Mesenchymal stem cell (in vitro differentiated cells and primary cell): Measurements from ENCODE around the gene NAMPT.
"Not testable (repeated sequence)": the region's sequence is repeated elsewhere in the genome, so short reads cannot be mapped to it uniquely, and the experiment has no call there.

Experiments used
- DNase-seq: peaks from one replicate; pipeline ENCODE4 v3.0.0-alpha.2; 2013
- H2AFZ ChIP-seq: one replicate; pipeline ENCODE4 v1.6.1; 2013; ENCODE audit warnings: low read depth, mild to moderate bottlenecking, control low read depth, inconsistent platforms, low read length, moderate library complexity
- H2AK5ac ChIP-seq: 2 replicates; pipeline ENCODE4 v1.6.1; 2013; ENCODE audit warnings: low read length, moderate library complexity, mild to moderate bottlenecking, inconsistent platforms; ENCODE audit not compliant: severe bottlenecking
- H2BK120ac ChIP-seq: one replicate; pipeline ENCODE4 v1.6.1; 2013; ENCODE audit warnings: low read depth, mild to moderate bottlenecking, inconsistent platforms, low read length, moderate library complexity
- H2BK12ac ChIP-seq, 2 experiments: one replicate each; pipeline ENCODE4 v1.6.1; 2013; ENCODE audit warnings: inconsistent platforms in 2 of 2, low read length in 2 of 2, mild to moderate bottlenecking in 2 of 2, moderate library complexity in 2 of 2, control low read depth in 1 of 2
- H2BK15ac ChIP-seq: one replicate; pipeline ENCODE4 v1.6.1; 2013; ENCODE audit warnings: mild to moderate bottlenecking, low read depth, inconsistent platforms; ENCODE audit not compliant: poor library complexity, severe bottlenecking
- H2BK5ac ChIP-seq: 2 replicates; pipeline ENCODE4 v1.6.1; 2013; ENCODE audit warnings: low read depth, mild to moderate bottlenecking, low read length, control low read depth, inconsistent platforms; ENCODE audit not compliant: poor library complexity, severe bottlenecking
- H3K14ac ChIP-seq, 2 experiments: one replicate each; pipeline ENCODE4 v1.6.1; 2013; ENCODE audit warnings: inconsistent platforms in 2 of 2, low read length in 2 of 2, control low read depth in 1 of 2, mild to moderate bottlenecking in 1 of 2, moderate library complexity in 1 of 2
- H3K18ac ChIP-seq, 2 experiments: one replicate each; pipeline ENCODE4 v1.6.1; 2013; ENCODE audit warnings: inconsistent platforms in 2 of 2, low read length in 2 of 2, control low read depth in 1 of 2, low read depth in 1 of 2, mild to moderate bottlenecking in 1 of 2
- H3K23ac ChIP-seq, 2 experiments: one replicate each; pipeline ENCODE4 v1.6.1; 2013; ENCODE audit warnings: inconsistent platforms in 2 of 2, low read length in 2 of 2, mild to moderate bottlenecking in 2 of 2, moderate library complexity in 2 of 2, control low read depth in 1 of 2
- H3K27ac ChIP-seq: 2 replicates; pipeline ENCODE4 v1.5.1; 2013; ENCODE audit warnings: mild to moderate bottlenecking, moderate library complexity, low read length, control low read depth, inconsistent platforms; ENCODE audit not compliant: poor library complexity, severe bottlenecking
- H3K27me3 ChIP-seq, 2 experiments: 2 replicates each; pipeline versions ENCODE4 v1.6.1 to v1.7.0; 2013; ENCODE audit warnings: low read length in 2 of 2, mild to moderate bottlenecking in 2 of 2, moderate library complexity in 2 of 2, control low read depth in 1 of 2, inconsistent platforms in 1 of 2; ENCODE audit not compliant: control insufficient read depth in 1 of 2, insufficient read depth in 1 of 2
- H3K36me3 ChIP-seq, 2 experiments: 2 replicates each; pipeline versions ENCODE4 v1.6.1 to v1.7.0; 2013; ENCODE audit warnings: low read length in 2 of 2, control low read depth in 1 of 2, inconsistent platforms in 1 of 2, low read depth in 1 of 2, mild to moderate bottlenecking in 1 of 2; ENCODE audit not compliant: insufficient read depth in 2 of 2, control insufficient read depth in 1 of 2
- H3K4ac ChIP-seq, 2 experiments: one replicate each; pipeline ENCODE4 v1.6.1; 2013; ENCODE audit warnings: inconsistent platforms in 2 of 2, low read length in 2 of 2, mild to moderate bottlenecking in 2 of 2, moderate library complexity in 2 of 2, control low read depth in 1 of 2, low read depth in 1 of 2
- H3K4me1 ChIP-seq: 2 replicates; pipeline ENCODE4 v1.6.1; 2013; ENCODE audit warnings: low read depth, low read length, control low read depth; ENCODE audit not compliant: control insufficient read depth, insufficient read depth
- H3K4me2 ChIP-seq: 2 replicates; pipeline ENCODE4 v1.6.1; 2013; ENCODE audit warnings: low read length, mild to moderate bottlenecking, inconsistent platforms; ENCODE audit not compliant: poor library complexity, severe bottlenecking
- H3K4me3 ChIP-seq, 2 experiments: 2 replicates each; pipeline versions ENCODE4 v1.5.1 to v1.7.0; 2013; ENCODE audit warnings: low read length in 2 of 2, mild to moderate bottlenecking in 2 of 2, control low read depth in 1 of 2, low read depth in 1 of 2; ENCODE audit not compliant: insufficient read depth in 1 of 2
- H3K79me1 ChIP-seq: replicated peaks from 2 replicates; pipeline ENCODE4 v1.6.1; 2013; ENCODE audit warnings: mild to moderate bottlenecking, control low read depth, low read length, inconsistent platforms; ENCODE audit not compliant: poor library complexity, severe bottlenecking
- H3K9ac ChIP-seq: 2 replicates; pipeline ENCODE4 v1.7.0; 2013; ENCODE audit warnings: mild to moderate bottlenecking, low read length, moderate library complexity
- H3K9me3 ChIP-seq: 2 replicates; pipeline ENCODE4 v1.7.0; 2013; ENCODE audit warnings: mild to moderate bottlenecking, low read length; ENCODE audit not compliant: control insufficient read depth
- H4K8ac ChIP-seq: one replicate; pipeline ENCODE4 v1.6.1; 2013; ENCODE audit warnings: inconsistent platforms, mild to moderate bottlenecking, low read length, moderate library complexity
- H4K91ac ChIP-seq: one replicate; pipeline ENCODE4 v1.6.1; 2013; ENCODE audit warnings: mild to moderate bottlenecking, low read length, inconsistent platforms
- WGBS: methylation state at CpG from one replicate; pipeline ENCODE4 v1.1.7; 2013; ENCODE audit warnings: mixed read lengths; 5-methylcytosine and 5-hydroxymethylcytosine counted together

NAMPT gene

DNA sequence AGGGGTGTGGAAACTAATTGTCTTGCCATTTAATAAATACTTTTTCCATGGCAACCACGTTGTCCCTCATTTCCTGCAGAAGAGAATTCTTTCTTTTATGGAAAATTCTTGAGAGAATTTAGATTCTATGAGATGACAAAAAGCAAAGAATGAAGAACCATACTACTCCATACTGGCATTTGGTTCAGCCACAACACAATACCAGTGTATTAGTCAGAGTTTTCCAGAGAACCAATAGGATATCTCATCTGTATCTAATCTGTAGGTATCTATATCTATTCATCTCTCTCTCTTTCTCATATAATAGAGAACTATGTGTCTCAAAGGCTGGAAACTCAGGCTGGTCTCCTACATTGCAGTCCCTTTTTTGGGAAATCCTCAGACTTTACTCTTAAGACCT, 44.6 kb upstream of the NAMPT start:
- Histone ChIP-seq H2BK15ac (no peak overlapping the region), H3K4me2 (no peak overlapping the region)

GRCh38 chr7:106327538-106328481, 43.0 kb upstream of the NAMPT start:
- no peaks in the 10 kb centered on the region for H3K4me1 ChIP-seq
- no peaks in the 10 kb centered on the region for H3K27me3 ChIP-seq
- H3K4ac ChIP-seq: no peak overlapping the region
- no peak overlapping the region for H2BK12ac ChIP-seq
- no peak overlapping the region for H2BK120ac ChIP-seq
- no peak overlapping the region for H2BK5ac ChIP-seq
- no peak overlapping the region for H3K4me2 ChIP-seq
- DNase-seq: no peak
- no peak overlapping the region for H2AK5ac ChIP-seq
- WGBS: 94% methylated on average over 8 of the region's 11 CpGs
- no peak overlapping the region for H3K27ac ChIP-seq
- H3K9me3 ChIP-seq: no peaks in the 10 kb centered on the region
- H3K23ac ChIP-seq: no peak overlapping the region
- no peak overlapping the region for H3K4me3 ChIP-seq
- H3K79me1 ChIP-seq: no peaks in the 10 kb centered on the region
- H2BK15ac ChIP-seq: no peak overlapping the region
- H4K8ac ChIP-seq: no peak overlapping the region
- H3K36me3 ChIP-seq: no peaks in the 10 kb centered on the region
- H2AFZ ChIP-seq: no peak overlapping the region
- peak overlapping the region; percentile 67 for H3K9ac ChIP-seq
- no peak overlapping the region for H4K91ac ChIP-seq
- H3K14ac ChIP-seq: no peak overlapping the region
- peak overlapping the region in 1 of 2 experiments; percentile 21 for H3K18ac ChIP-seq

More for the DNA sequence above, 44.6 kb upstream of the NAMPT start:
- Histone ChIP-seq H2BK12ac (no peak overlapping the region), H3K27me3 (no peaks in the 10 kb centered on the region), H2BK5ac (no peak overlapping the region), H3K36me3 (no peaks in the 10 kb centered on the region), H3K4ac (no peak overlapping the region), H2BK120ac (no peak overlapping the region), H2AK5ac (no peak overlapping the region), H3K18ac (no peak overlapping the region), H3K4me3 (no peak overlapping the region), H3K14ac (no peak overlapping the region), H3K79me1 (no peaks in the 10 kb centered on the region), H3K27ac (peak overlapping the region; percentile 51), H2AFZ (no peak overlapping the region), H4K91ac (no peak overlapping the region), H3K9me3 (no peaks in the 10 kb centered on the region), H3K23ac (no peak overlapping the region), H3K9ac (no peak overlapping the region), H4K8ac (no peak overlapping the region), H3K4me1 (no peaks in the 10 kb centered on the region)
- no CpG with 5 or more reads among the region's 1 CpG for WGBS
- DNase-seq: peak; percentile 3

DNA sequence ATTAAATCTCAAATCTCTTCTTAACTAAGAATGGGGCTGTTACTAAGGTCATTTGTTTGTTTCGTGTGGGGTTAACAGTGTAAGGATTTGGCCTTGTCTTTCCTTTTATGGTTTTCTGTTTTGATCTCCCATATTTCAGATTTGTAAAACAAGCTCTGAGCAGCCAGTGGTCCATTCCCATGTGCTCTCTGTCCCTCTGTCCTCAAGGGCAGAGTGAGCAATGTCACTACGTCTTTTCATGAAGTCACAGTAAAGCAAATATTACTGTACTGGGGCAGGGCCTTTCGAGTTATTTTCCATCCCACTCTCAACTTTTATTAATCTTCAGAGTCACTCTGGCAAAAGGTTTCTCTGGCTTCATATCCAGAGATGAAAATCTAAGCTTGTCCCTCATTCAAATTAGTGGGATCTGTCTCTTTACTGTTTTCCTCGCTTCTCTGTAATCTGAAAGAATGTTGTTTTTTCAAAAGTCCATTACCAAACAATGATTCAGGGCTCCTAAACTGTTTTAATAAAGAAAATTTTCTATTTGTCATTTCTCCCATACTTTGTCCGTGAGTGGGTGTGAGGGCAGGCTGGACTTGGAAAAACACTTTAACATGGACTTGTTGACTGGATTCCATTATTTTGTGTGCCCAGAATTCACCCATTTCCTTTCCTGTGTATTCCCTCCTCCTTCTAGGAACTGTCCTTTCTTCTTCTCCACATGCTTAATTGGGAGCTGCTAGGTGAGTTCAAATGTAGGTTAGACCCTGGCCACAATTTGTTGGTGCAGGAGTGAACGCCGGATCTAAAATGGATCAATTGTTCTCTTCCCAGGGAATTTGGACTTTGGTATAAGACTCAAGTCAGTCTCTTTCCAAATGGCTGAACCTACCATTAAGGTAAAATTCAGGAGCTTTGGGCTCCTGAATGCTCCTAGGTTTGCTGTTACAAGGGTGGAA, 42.1 kb upstream of the NAMPT start:
- Histone ChIP-seq H2BK15ac (no peak overlapping the region), H3K4ac (no peak overlapping the region), H4K91ac (no peak overlapping the region), H3K18ac (no peak overlapping the region), H3K27ac (no peak overlapping the region), H3K9me3 (no peaks in the 10 kb centered on the region), H3K4me1 (no peaks in the 10 kb centered on the region), H2BK120ac (no peak overlapping the region), H4K8ac (no peak overlapping the region), H3K9ac (peak overlapping the region; percentile 67), H2BK5ac (no peak overlapping the region), H3K79me1 (no peaks in the 10 kb centered on the region), H3K4me2 (no peak overlapping the region), H3K23ac (no peak overlapping the region), H2BK12ac (no peak overlapping the region), H3K14ac (no peak overlapping the region), H3K4me3 (no peak overlapping the region), H3K36me3 (no peaks in the 10 kb centered on the region), H2AFZ (no peak overlapping the region), H2AK5ac (no peak overlapping the region), H3K27me3 (no peaks in the 10 kb centered on the region)
- 94% methylated on average over 6 of the region's 7 CpGs for WGBS
- DNase-seq: no peak

- H3K27ac ChIP-seq, H2BK15ac ChIP-seq, H3K27me3 ChIP-seq, DNase-seq, H2BK120ac ChIP-seq, H4K8ac ChIP-seq, H4K91ac ChIP-seq, H3K4ac ChIP-seq, H3K14ac ChIP-seq, H3K18ac ChIP-seq, H3K36me3 ChIP-seq, H3K9ac ChIP-seq, H2BK5ac ChIP-seq, H2BK12ac ChIP-seq, H2AK5ac ChIP-seq, H3K9me3 ChIP-seq, H3K79me1 ChIP-seq, H3K23ac ChIP-seq, H3K4me2 ChIP-seq, H2AFZ ChIP-seq, H3K4me3 ChIP-seq, H3K4me1 ChIP-seq: not testable (repeated sequence)
- WGBS: no CpG with 5 or more reads among the region's 2 CpGs
Measured at GRCh38 chr7:106324509-106324908, 39.7 kb upstream of the NAMPT start.
